ENCODE results near the gene ARHGAP18.

GRCh38 chr6:129753422-129753821, 43.4 kb upstream of the ARHGAP18 start:
- TF ChIP-seq CTCF (IDR thresholded peaks at IDR 0.05) (no peak), POLR2A (IDR thresholded peaks at IDR 0.05) (no peak)

Measured in testis (tissue), 2 donors.